NK-92 treated with Interleukin-12 subunit alpha and Interleukin-12 subunit beta, amount 100 ng/mL, for 24 hours (cell line): ENCODE data around the gene CHMP4B.

Experiments used
- DNase-seq: peaks from one replicate; lab custom pipeline; 2025; lab: John Stamatoyannopoulos, UW

CHMP4B gene

GRCh38 chr20:33900521-33901131 lies 89.5 kb downstream of the CHMP4B start:
- DNase-seq, result no peak

- DNase-seq, result no peak
These were observed 90.0 kb downstream of the CHMP4B start for GRCh38 chr20:33901132-33901523.

GRCh38 chr20:33902011-33902410 lies 90.9 kb downstream of the CHMP4B start:
- DNase-seq, result no peak
